NCI-H510A (cell line): Measurements from ENCODE around the gene ASB16.

Experiments used
- DNase-seq: peaks from one replicate; lab custom pipeline; 2025; lab: John Stamatoyannopoulos, UW

ASB16 gene

GRCh38 chr17:44188576-44189403 lies 18.3 kb downstream of the ASB16 start:
- DNase-seq = no peak

DNA sequence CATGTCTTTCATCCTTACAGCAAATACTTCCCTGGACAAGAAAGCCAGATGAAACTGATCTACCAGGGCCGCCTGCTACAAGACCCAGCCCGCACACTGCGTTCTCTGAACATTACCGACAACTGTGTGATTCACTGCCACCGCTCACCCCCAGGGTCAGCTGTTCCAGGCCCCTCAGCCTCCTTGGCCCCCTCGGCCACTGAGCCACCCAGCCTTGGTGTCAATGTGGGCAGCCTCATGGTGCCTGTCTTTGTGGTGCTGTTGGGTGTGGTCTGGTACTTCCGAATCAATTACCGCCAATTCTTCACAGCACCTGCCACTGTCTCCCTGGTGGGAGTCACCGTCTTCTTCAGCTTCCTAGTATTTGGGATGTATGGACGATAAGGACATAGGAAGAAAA lies 20.0 kb downstream of the ASB16 start:
- DNase-seq = no peak

DNA sequence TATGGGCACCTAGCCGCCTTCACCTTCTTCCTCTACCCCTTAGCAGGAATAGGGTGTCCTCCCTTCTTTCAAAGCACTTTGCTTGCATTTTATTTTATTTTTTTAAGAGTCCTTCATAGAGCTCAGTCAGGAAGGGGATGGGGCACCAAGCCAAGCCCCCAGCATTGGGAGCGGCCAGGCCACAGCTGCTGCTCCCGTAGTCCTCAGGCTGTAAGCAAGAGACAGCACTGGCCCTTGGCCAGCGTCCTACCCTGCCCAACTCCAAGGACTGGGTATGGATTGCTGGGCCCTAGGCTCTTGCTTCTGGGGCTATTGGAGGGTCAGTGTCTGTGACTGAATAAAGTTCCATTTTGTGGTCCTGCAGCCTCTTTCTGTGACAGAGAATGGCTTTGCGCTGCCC lies 20.9 kb downstream of the ASB16 start:
- DNase-seq = no peak

GRCh38 chr17:44191941-44192496 lies 21.5 kb downstream of the ASB16 start:
- no peak for DNase-seq

DNA sequence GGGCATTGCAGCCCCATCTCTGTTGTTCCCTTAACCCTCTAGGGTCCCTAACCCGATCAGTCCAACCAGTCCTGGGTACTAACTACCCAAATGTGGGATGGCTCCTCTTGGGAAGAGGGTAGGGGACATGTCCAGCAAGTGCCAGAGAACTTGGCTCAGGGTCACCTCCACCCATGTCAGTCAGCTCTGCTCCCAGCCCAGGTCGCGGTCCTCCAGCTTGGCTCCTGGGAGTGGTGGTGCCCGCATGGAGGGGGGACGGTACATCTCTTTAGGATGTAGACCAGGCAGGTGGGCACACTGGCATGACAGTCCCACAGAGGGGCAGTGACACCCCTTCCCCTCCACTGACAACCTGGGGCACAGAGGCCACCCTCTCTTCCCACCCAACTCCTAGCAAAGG lies 22.2 kb downstream of the ASB16 start:
- no peak for DNase-seq

- no peak for DNase-seq
Measured at GRCh38 chr17:44193326-44194084, 23.0 kb downstream of the ASB16 start.

DNA sequence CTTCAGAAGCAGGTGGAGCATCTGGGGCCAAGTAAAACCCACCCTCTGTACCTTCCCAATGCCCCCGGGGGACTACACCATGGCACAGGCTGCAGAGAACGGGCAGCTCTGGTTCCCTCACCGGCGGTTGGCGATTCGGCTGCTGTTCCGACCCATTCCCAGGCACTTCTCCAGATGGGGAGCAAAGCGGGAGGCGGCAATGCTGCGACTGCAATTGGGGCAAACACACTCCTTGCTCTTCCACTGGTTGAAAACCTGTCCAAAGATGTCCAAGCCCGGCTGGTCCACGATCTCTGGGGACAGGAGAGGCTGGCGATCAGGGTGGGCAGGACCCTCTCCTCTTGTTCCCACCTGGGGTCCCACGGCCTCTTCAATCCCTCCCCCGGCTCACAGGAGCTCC lies 26.6 kb downstream of the ASB16 start:
- no peak for DNase-seq

- DNase-seq = no peak
Measured at GRCh38 chr17:44197980-44198720, 27.6 kb downstream of the ASB16 start.

DNA sequence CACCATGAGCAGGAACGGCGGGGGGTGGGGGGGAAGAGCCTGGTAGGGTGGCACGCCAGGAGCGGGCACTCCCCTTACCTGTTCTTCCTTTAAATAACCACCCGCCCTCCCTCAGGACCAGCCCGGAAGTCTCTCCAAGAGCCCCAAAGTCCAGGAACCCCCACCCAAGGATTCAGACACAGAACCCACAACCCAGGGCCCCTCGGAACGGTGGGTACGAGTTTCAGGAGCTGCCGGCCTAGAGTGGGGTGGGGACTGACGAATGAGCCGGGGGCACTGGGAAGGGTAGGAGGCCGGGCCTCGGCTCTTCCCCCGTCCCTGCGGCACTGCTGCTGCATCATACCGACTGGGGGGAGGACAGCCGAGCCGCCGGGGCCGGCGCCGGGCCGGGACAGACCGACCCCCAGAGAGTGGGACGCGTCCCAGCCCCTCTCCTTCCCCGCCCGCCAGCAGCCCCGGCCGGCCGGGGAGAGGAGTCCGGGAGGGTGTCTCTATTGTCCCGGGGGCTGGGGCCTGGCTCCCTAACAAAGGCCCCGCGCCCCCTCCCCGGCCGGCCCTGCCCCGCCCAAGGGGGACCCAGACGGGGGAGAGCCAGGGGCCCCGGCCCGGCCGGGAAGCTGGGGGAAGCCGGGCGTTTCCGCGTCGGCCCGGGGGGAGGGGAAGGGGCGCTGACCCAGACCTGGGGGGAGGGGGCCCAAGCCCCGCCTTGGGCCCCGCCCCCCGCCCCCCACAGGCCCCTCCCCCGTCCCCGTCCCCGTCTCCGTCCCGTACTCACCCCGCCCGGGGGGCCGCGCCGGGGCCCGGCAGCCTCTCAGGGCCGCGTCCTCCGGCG lies 28.4 kb downstream of the ASB16 start:
- peak; percentile 37 for DNase-seq

GRCh38 chr17:44199553-44200477 lies 29.3 kb downstream of the ASB16 start, which contains the start of gene ATXN7L3:
TSS of gene ATXN7L3 (minus strand) at chr17:44199884. CDS start at chr17:44198070, 1,814 bp downstream.
- DNase-seq = peak; percentile 97

GRCh38 chr17:44200478-44201155 lies 30.1 kb downstream of the ASB16 start:
- DNase-seq = no peak

DNA sequence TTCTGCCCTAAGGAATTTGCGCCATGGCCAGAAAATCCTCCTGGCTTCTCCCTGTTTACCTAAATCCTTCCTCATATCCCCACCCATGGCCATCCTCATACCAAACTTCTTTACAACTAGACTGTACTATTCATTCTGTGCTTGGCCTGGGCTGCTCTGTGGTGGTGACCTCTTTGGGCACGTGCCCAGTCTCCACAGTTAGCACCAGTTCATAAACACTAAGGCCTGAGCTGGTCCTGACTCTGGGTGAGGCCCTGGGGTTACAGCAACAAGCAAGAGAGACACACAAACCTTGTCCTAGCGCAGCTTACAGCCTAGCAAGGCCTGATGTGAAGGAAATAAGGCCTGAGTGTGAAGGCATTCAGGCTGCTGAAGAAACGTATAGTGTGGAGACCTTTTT lies 32.3 kb downstream of the ASB16 start:
- DNase-seq = no peak

DNA sequence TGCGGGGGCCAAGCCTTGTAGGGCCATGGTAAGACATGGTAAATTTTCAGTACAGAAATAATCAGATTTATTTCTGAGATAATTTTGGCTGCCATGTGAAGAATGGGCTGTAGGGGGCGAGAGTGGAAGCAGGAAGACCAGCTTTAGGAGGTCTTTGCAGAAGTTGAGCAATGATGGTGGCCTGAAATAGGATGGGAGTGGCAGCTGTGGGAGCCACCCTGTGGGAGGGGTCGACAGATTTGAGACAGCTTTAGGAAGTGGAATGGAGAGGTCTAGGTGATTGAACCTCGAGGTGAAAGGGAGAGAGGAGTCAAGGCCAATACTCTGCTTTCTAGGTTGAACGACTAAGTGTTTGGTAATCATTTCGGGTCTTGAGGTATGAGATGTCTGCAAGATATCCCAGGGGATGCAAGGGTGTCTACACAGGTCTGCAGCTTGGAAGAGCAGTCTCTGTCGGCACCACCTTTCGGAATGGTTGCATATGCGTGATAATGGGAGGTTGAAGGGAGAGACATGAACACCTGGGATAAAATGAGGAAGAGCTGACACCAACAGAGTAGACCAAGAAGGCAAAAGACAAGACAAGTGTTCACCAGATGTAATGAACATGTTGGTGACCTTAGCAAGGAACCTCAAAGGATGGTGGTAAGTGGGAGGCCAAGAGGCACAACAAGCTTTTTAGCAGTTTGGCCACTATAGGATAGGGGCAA lies 33.4 kb downstream of the ASB16 start:
- peak; percentile 38 for DNase-seq

- no peak for DNase-seq
Measured at GRCh38 chr17:44204441-44204882, 34.0 kb downstream of the ASB16 start.

GRCh38 chr17:44205962-44206824 lies 35.7 kb downstream of the ASB16 start:
- DNase-seq = no peak

- DNase-seq = no peak
Measured at GRCh38 chr17:44206825-44207155, 36.3 kb downstream of the ASB16 start.

DNA sequence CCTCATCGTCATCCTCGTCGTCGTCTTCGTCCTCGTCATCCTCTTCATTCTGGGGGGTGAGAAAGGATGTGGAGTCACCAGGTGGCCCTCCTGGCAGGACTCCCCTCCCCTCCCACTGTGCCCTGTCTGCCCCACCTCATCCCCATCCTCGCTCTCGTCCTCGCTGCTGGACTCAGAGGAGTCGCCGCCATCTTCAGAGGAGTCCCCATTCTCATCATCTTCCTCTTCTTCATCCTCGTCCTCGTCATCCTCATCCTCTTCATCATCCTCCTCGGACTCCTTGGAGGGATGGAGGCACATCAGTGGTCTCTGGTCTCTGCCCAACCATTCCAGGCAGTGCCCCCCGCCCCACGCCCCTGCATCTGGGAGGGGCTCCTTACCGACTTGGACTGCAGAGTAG lies 36.8 kb downstream of the ASB16 start:
- no peak for DNase-seq

DNA sequence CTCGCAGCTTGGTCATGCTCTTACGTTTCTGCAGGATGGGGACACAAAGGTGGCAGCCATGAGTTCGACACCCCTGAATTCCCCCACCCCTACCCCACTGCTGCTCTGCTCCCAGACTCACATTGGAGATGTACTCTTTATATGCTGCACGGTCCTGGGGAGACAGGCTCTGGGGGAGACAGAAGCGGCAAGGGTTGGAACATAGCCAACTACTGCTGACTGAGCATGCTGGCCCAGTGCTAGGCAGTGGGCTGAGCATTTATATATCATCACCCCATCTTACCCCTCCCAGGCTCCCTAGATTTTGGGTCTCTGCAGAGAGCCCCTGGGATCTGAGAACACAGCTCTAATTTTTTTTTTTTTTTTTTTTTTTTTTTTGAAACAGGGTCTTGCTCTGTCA lies 37.2 kb downstream of the ASB16 start:
- DNase-seq = no peak
